Measurements from ENCODE around the gene NUDT22. TPM values are rescaled to one million over a fixed set of nuclear protein-coding genes. Genes with fewer than 3 reads are reported as not detected.

The NUDT22 gene
- total RNA-seq, 3 donors from 2014 or later (not counting 1 experiment from before 2014, with no cell fraction given): 59.1 to 79.1 (median 74.8) TPM

GRCh38 chr11:64253043-64253442 lies 27.0 kb downstream of the NUDT22 start:
- intact Hi-C loops (cut with micrococcal nuclease): no loop called here
- peaks cover 27% of the 10 kb centered on the region for H3K4me1 ChIP-seq (ENCODE audit: control insufficient read depth, insufficient read depth, low read length)
- H3K36me3 Mint-ChIP-seq: no peaks in the 10 kb centered on the region
- 94% methylated on average over 8 of the region's 8 CpGs for WGBS (ENCODE audit: insufficient coverage)
- no peak overlapping the region for H3K4me3 ChIP-seq (ENCODE audit: low read length)
- peaks cover 2 to 15% of the 10 kb centered on the region in 2 donors for H3K4me1 Mint-ChIP-seq
- H3K27ac Mint-ChIP-seq: no peak overlapping the region
- H3K27ac ChIP-seq (ENCODE audit: low read length): no peak overlapping the region
- no peaks in the 10 kb centered on the region for H3K9me3 Mint-ChIP-seq
- no peak overlapping the region for H3K4me3 Mint-ChIP-seq
- H3K27me3 ChIP-seq (ENCODE audit: control insufficient read depth, insufficient read depth, low read length): no peaks in the 10 kb centered on the region
- no peaks in the 10 kb centered on the region for H3K9me3 ChIP-seq (ENCODE audit: control insufficient read depth, insufficient read depth, low read length)
- DNase-seq: no peak
- H3K36me3 ChIP-seq (ENCODE audit: control insufficient read depth, insufficient read depth, low read length): peaks cover 6% of the 10 kb centered on the region
- no peaks in the 10 kb centered on the region for H3K27me3 Mint-ChIP-seq (ENCODE audit: low read depth in 2 of 2)
- no peak for TF ChIP-seq CTCF (IDR thresholded peaks at IDR 0.05)
- ATAC-seq: no peak

- H3K4me1 ChIP-seq (ENCODE audit: control insufficient read depth, insufficient read depth, low read length): peaks cover 27% of the 10 kb centered on the region
- H3K27ac ChIP-seq (ENCODE audit: low read length): no peak overlapping the region
- no peaks in the 10 kb centered on the region for H3K27me3 Mint-ChIP-seq (ENCODE audit: low read depth in 2 of 2)
- ATAC-seq: no peak
- no peaks in the 10 kb centered on the region for H3K9me3 Mint-ChIP-seq
- intact Hi-C loops (cut with micrococcal nuclease): no loop called here
- DNase-seq: no peak
- no peak overlapping the region for H3K4me3 Mint-ChIP-seq
- no peak for TF ChIP-seq CTCF (IDR thresholded peaks at IDR 0.05)
- H3K4me1 Mint-ChIP-seq: peaks cover 0 to 15% of the 10 kb centered on the region in 2 donors
- no peaks in the 10 kb centered on the region for H3K9me3 ChIP-seq (ENCODE audit: control insufficient read depth, insufficient read depth, low read length)
- no peaks in the 10 kb centered on the region for H3K36me3 Mint-ChIP-seq
- 83% methylated on average over 5 of the region's 5 CpGs for WGBS (ENCODE audit: insufficient coverage)
- H3K27me3 ChIP-seq (ENCODE audit: control insufficient read depth, insufficient read depth, low read length): no peaks in the 10 kb centered on the region
- peaks cover 6% of the 10 kb centered on the region for H3K36me3 ChIP-seq (ENCODE audit: control insufficient read depth, insufficient read depth, low read length)
- H3K27ac Mint-ChIP-seq: no peak overlapping the region
- no peak overlapping the region for H3K4me3 ChIP-seq (ENCODE audit: low read length)
Observed at GRCh38 chr11:64253481-64253880, 27.4 kb downstream of the NUDT22 start.

- H3K4me1 Mint-ChIP-seq: peaks cover 0 to 12% of the 10 kb centered on the region in 2 donors
- peaks cover 6% of the 10 kb centered on the region for H3K36me3 ChIP-seq (ENCODE audit: control insufficient read depth, insufficient read depth, low read length)
- no peaks in the 10 kb centered on the region for H3K27me3 Mint-ChIP-seq (ENCODE audit: low read depth in 2 of 2)
- H3K27ac ChIP-seq (ENCODE audit: low read length): no peak overlapping the region
- no peak for TF ChIP-seq CTCF (IDR thresholded peaks at IDR 0.05)
- H3K4me3 ChIP-seq (ENCODE audit: low read length): no peak overlapping the region
- H3K36me3 Mint-ChIP-seq: no peaks in the 10 kb centered on the region
- ATAC-seq (no peak), DNase-seq (no peak)
- no peak overlapping the region for H3K4me3 Mint-ChIP-seq
- whole genome bisulfite sequencing (ENCODE audit: insufficient coverage): 97% methylated on average over 7 of the region's 7 CpGs
- H3K27me3 ChIP-seq (ENCODE audit: control insufficient read depth, insufficient read depth, low read length): no peaks in the 10 kb centered on the region
- H3K9me3 ChIP-seq (ENCODE audit: control insufficient read depth, insufficient read depth, low read length): no peaks in the 10 kb centered on the region
- no peak overlapping the region for H3K27ac Mint-ChIP-seq
- intact Hi-C loops (cut with micrococcal nuclease): no loop called here
- no peaks in the 10 kb centered on the region for H3K9me3 Mint-ChIP-seq
- peaks cover 27% of the 10 kb centered on the region for H3K4me1 ChIP-seq (ENCODE audit: control insufficient read depth, insufficient read depth, low read length)
Observed at GRCh38 chr11:64254326-64254725, 28.3 kb downstream of the NUDT22 start.
